Astrocyte (in vitro differentiated cells and primary cell): ENCODE results near the gene MCTP1. TPM values are rescaled to one million over a fixed set of nuclear protein-coding genes. Genes with fewer than 3 reads are reported as not detected.

Source experiments
- DNase-seq: peaks from one replicate; pipeline ENCODE4 v3.0.0-alpha.2; 2010; ENCODE audit warnings: low read depth
- FAIRE-seq: peaks from 2 replicates; lab custom pipeline; 2011; peaks lifted over from hg19 to GRCh38; lab: Jason Lieb, UNC
- H2AFZ ChIP-seq: 2 replicates; pipeline ENCODE4 v1.6.0; 2012; ENCODE audit warnings: low read depth, low read length, inconsistent platforms
- H3K27ac ChIP-seq: 2 replicates; pipeline ENCODE4 v1.5.1; 2011; ENCODE audit warnings: low read depth, low read length, inconsistent platforms
- H3K27me3 ChIP-seq: 2 replicates; pipeline ENCODE4 v1.6.0; 2011; ENCODE audit warnings: low read length, inconsistent platforms; ENCODE audit not compliant: insufficient read depth
- H3K36me3 ChIP-seq: 2 replicates; pipeline ENCODE4 v1.5.1; 2011; ENCODE audit warnings: low read length, inconsistent platforms; ENCODE audit not compliant: insufficient read depth
- H3K4me1 ChIP-seq: 2 replicates; pipeline ENCODE4 v1.5.1; 2011; ENCODE audit warnings: low read length, inconsistent platforms; ENCODE audit not compliant: insufficient read depth
- H3K4me2 ChIP-seq: 2 replicates; pipeline ENCODE4 v1.6.0; 2012; ENCODE audit warnings: low read length, inconsistent platforms
- H3K4me3 ChIP-seq: 2 replicates; pipeline ENCODE4 v1.5.1; 2011; ENCODE audit warnings: low read depth, mild to moderate bottlenecking, low read length, inconsistent platforms; ENCODE audit not compliant: insufficient read depth
- H3K79me2 ChIP-seq: 2 replicates; pipeline ENCODE4 v1.6.0; 2012; ENCODE audit warnings: mild to moderate bottlenecking, low read length, inconsistent platforms; ENCODE audit not compliant: insufficient read depth
- H3K9ac ChIP-seq: 2 replicates; pipeline ENCODE4 v1.6.0; 2012; ENCODE audit warnings: mild to moderate bottlenecking, low read length, inconsistent platforms
- H3K9me3 ChIP-seq: 2 replicates; pipeline ENCODE4 v1.5.1; 2012; ENCODE audit warnings: low read depth, mild to moderate bottlenecking, low read length, inconsistent platforms; ENCODE audit not compliant: insufficient read depth
- H4K20me1 ChIP-seq: 2 replicates; pipeline ENCODE4 v1.6.0; 2012; ENCODE audit warnings: low read length, inconsistent platforms; ENCODE audit not compliant: insufficient read depth
- H3K27ac Mint-ChIP-seq: one replicate; pipeline ENCODE4 v1.8.0; 2021; ENCODE audit warnings: mild to moderate bottlenecking, mixed read lengths; ENCODE audit not compliant: unreplicated experiment
- H3K27me3 Mint-ChIP-seq: one replicate; pipeline ENCODE4 v1.8.0; 2021; ENCODE audit warnings: low read depth, mixed read lengths; ENCODE audit not compliant: unreplicated experiment
- H3K36me3 Mint-ChIP-seq: one replicate; pipeline ENCODE4 v1.8.0; 2021; ENCODE audit warnings: low read depth, mixed read lengths; ENCODE audit not compliant: unreplicated experiment
- H3K4me1 Mint-ChIP-seq: one replicate; pipeline ENCODE4 v1.8.0; 2021; ENCODE audit warnings: low read depth, mixed read lengths; ENCODE audit not compliant: unreplicated experiment
- H3K4me3 Mint-ChIP-seq: one replicate; pipeline ENCODE4 v1.8.0; 2021; ENCODE audit warnings: mild to moderate bottlenecking, moderate library complexity, mixed read lengths; ENCODE audit not compliant: unreplicated experiment
- H3K9me3 Mint-ChIP-seq: one replicate; pipeline ENCODE4 v1.8.0; 2021; ENCODE audit warnings: mild to moderate bottlenecking, mixed read lengths; ENCODE audit not compliant: unreplicated experiment
- CTCF ChIP-seq: IDR thresholded peaks from 2 replicates; pipeline ENCODE4 v1.5.1; 2011; ENCODE audit warnings: low read depth, mild to moderate bottlenecking, inconsistent platforms, low read length, moderate library complexity; ENCODE audit not compliant: insufficient read depth
- EZH2 ChIP-seq: IDR thresholded peaks from 2 replicates; pipeline ENCODE4 v1.6.1; 2012; ENCODE audit warnings: mild to moderate bottlenecking, low read length, inconsistent platforms; ENCODE audit not compliant: insufficient read depth
- total RNA-seq: library from RNA; stranded (reverse); gene quantifications from 2 replicates; pipeline ENCODE4 v1.2.1, GENCODE V29; 2021

Gene MCTP1
- total RNA-seq, 1 donor from 2014 or later, result 40.6 TPM

- no peak overlapping the region for H3K4me2 ChIP-seq
- no peak overlapping the region for H3K9ac ChIP-seq
- H3K9me3 ChIP-seq, result no peaks in the 10 kb centered on the region
- no peak overlapping the region for H3K27ac ChIP-seq
- no peaks in the 10 kb centered on the region for H3K4me1 Mint-ChIP-seq
- no peaks in the 10 kb centered on the region for H3K9me3 Mint-ChIP-seq
- H2AFZ ChIP-seq, result no peak overlapping the region
- no peaks in the 10 kb centered on the region for H3K36me3 ChIP-seq
- H3K4me3 Mint-ChIP-seq, result no peak overlapping the region
- FAIRE-seq, result no peak
- H3K4me3 ChIP-seq, result no peak overlapping the region
- H3K27ac Mint-ChIP-seq, result no peak overlapping the region
- H3K27me3 ChIP-seq, result no peaks in the 10 kb centered on the region
- H3K27me3 Mint-ChIP-seq, result no peaks in the 10 kb centered on the region
- H3K36me3 Mint-ChIP-seq, result no peaks in the 10 kb centered on the region
- H4K20me1 ChIP-seq, result no peaks in the 10 kb centered on the region
- DNase-seq, result no peak
- H3K79me2 ChIP-seq, result no peaks in the 10 kb centered on the region
- TF ChIP-seq EZH2, result no peak
- TF ChIP-seq CTCF, result no peak
- no peaks in the 10 kb centered on the region for H3K4me1 ChIP-seq
Measured at GRCh38 chr5:94811331-94811730, 473.6 kb downstream of the MCTP1 start.

- no peaks in the 10 kb centered on the region for H3K9me3 ChIP-seq
- no peaks in the 10 kb centered on the region for H3K36me3 ChIP-seq
- no peak overlapping the region for H3K4me2 ChIP-seq
- no peak overlapping the region for H3K27ac Mint-ChIP-seq
- no peaks in the 10 kb centered on the region for H3K9me3 Mint-ChIP-seq
- no peak overlapping the region for H3K4me3 Mint-ChIP-seq
- H3K4me1 ChIP-seq, result no peaks in the 10 kb centered on the region
- no peak for FAIRE-seq
- no peaks in the 10 kb centered on the region for H3K4me1 Mint-ChIP-seq
- no peaks in the 10 kb centered on the region for H3K27me3 ChIP-seq
- H3K27ac ChIP-seq, result no peak overlapping the region
- H3K9ac ChIP-seq, result no peak overlapping the region
- H3K4me3 ChIP-seq, result no peak overlapping the region
- no peaks in the 10 kb centered on the region for H3K79me2 ChIP-seq
- TF ChIP-seq CTCF (no peak), EZH2 (no peak)
- no peaks in the 10 kb centered on the region for H3K27me3 Mint-ChIP-seq
- no peaks in the 10 kb centered on the region for H3K36me3 Mint-ChIP-seq
- H4K20me1 ChIP-seq, result no peaks in the 10 kb centered on the region
- H2AFZ ChIP-seq, result no peak overlapping the region
- DNase-seq, result no peak
Measured at GRCh38 chr5:94810877-94811276, 474.0 kb downstream of the MCTP1 start.

- Histone ChIP-seq H4K20me1 (no peaks in the 10 kb centered on the region), H3K27ac (no peak overlapping the region), H3K4me2 (no peak overlapping the region), H3K9ac (no peak overlapping the region), H3K9me3 (no peaks in the 10 kb centered on the region), H3K36me3 (no peaks in the 10 kb centered on the region), H3K27me3 (no peaks in the 10 kb centered on the region), H3K4me1 (no peaks in the 10 kb centered on the region), H3K79me2 (no peaks in the 10 kb centered on the region), H3K4me3 (no peak overlapping the region), H2AFZ (no peak overlapping the region)
- Mint-ChIP-seq H3K27ac (no peak overlapping the region), H3K4me1 (no peaks in the 10 kb centered on the region), H3K4me3 (no peak overlapping the region), H3K36me3 (no peaks in the 10 kb centered on the region), H3K9me3 (no peaks in the 10 kb centered on the region), H3K27me3 (no peaks in the 10 kb centered on the region)
- DNase-seq, result no peak
- no peak for FAIRE-seq
- TF ChIP-seq CTCF (no peak), EZH2 (no peak)
Measured at GRCh38 chr5:94810281-94810680, 474.6 kb downstream of the MCTP1 start.
